DOHH2 (cell line): ENCODE results near the gene HACD2.
"Not testable (repeated sequence)": the region's sequence is repeated elsewhere in the genome, so short reads cannot be mapped to it uniquely, and the experiment has no call there.

Source experiments
- H3F3A ChIP-seq: fragments of 200-600 bp; sonication (generic), shearing (Covaris generic); 2 replicates; pipeline ENCODE4 v1.6.0; 2016; ENCODE audit warnings: antibody characterized with exemption, mild to moderate bottlenecking; ENCODE audit not compliant: control insufficient read depth, insufficient read depth
- H3K27ac ChIP-seq: fragments of 200-600 bp; sonication (generic); 2 replicates; pipeline ENCODE4 v1.5.1; 2014; ENCODE audit warnings: low read depth, mild to moderate bottlenecking, low read length, moderate library complexity
- H3K27me3 ChIP-seq: fragments of 200-600 bp; sonication (generic); 2 replicates; pipeline ENCODE4 v1.6.1; 2014; ENCODE audit warnings: mild to moderate bottlenecking, low read length, mixed read lengths; ENCODE audit not compliant: control insufficient read depth
- H3K36me3 ChIP-seq: fragments of 200-600 bp; sonication (generic); 2 replicates; pipeline ENCODE4 v1.6.1; 2014; ENCODE audit warnings: mild to moderate bottlenecking, low read length, moderate library complexity, mixed read lengths; ENCODE audit not compliant: control insufficient read depth
- H3K4me1 ChIP-seq: fragments of 200-600 bp; sonication (generic); 2 replicates; pipeline ENCODE4 v1.6.1; 2014; ENCODE audit warnings: mild to moderate bottlenecking, low read length, mixed read lengths; ENCODE audit not compliant: control insufficient read depth
- H3K4me2 ChIP-seq: fragments of 200-600 bp; sonication (generic); 2 replicates; pipeline ENCODE4 v1.6.0; 2014; ENCODE audit warnings: mild to moderate bottlenecking, low read length, moderate library complexity
- H3K4me3 ChIP-seq: fragments of 200-600 bp; sonication (generic); 2 replicates; pipeline ENCODE4 v1.5.1; 2014; ENCODE audit warnings: mild to moderate bottlenecking, low read length, mixed read lengths
- H3K79me2 ChIP-seq: fragments of 200-600 bp; sonication (generic); 2 replicates; pipeline ENCODE4 v1.6.1; 2014; ENCODE audit warnings: mild to moderate bottlenecking, low read length, mixed read lengths; ENCODE audit not compliant: control insufficient read depth
- H3K9me2 ChIP-seq: fragments of 200-600 bp; sonication (generic); replicated peaks from 2 replicates; pipeline ENCODE4 v1.6.1; 2014; ENCODE audit warnings: mild to moderate bottlenecking, low read length, mixed read lengths; ENCODE audit not compliant: control insufficient read depth
- H3K9me3 ChIP-seq: fragments of 200-600 bp; sonication (generic); 2 replicates; pipeline ENCODE4 v1.6.1; 2014; ENCODE audit warnings: antibody characterized with exemption, low read length, mixed read lengths; ENCODE audit not compliant: control insufficient read depth, insufficient read depth
- H4K20me1 ChIP-seq: fragments of 200-600 bp; sonication (generic); 2 replicates; pipeline ENCODE4 v1.6.0; 2014; ENCODE audit warnings: low read depth, mild to moderate bottlenecking, antibody characterized with exemption, low read length, moderate library complexity; ENCODE audit not compliant: control insufficient read depth, insufficient read depth
- CTCF ChIP-seq: fragments of 200-600 bp; sonication (generic); IDR thresholded peaks from one replicate; pipeline ENCODE4 v1.5.1; 2014; ENCODE audit warnings: antibody characterized with exemption, mild to moderate bottlenecking, low read depth, low read length; ENCODE audit not compliant: poor library complexity, severe bottlenecking
- EZH2phosphoT487 ChIP-seq: fragments of 200-600 bp; sonication (generic); IDR thresholded peaks from 2 replicates; pipeline ENCODE4 v1.6.1; 2017; ENCODE audit warnings: borderline replicate concordance, mild to moderate bottlenecking, antibody characterized with exemption, low read length, moderate library complexity, mixed read lengths

HACD2 gene

GRCh38 chr3:123618076-123618708, 33.3 kb upstream of the HACD2 start:
- H3F3A ChIP-seq, result no peaks in the 10 kb centered on the region
- H4K20me1 ChIP-seq, result no peaks in the 10 kb centered on the region
- H3K4me3 ChIP-seq, result no peak overlapping the region
- H3K79me2 ChIP-seq, result no peaks in the 10 kb centered on the region
- H3K9me2 ChIP-seq, result no peaks in the 10 kb centered on the region
- H3K27ac ChIP-seq, result no peak overlapping the region
- H3K27me3 ChIP-seq, result no peaks in the 10 kb centered on the region
- H3K4me1 ChIP-seq, result peaks cover 14% of the 10 kb centered on the region
- H3K9me3 ChIP-seq, result no peaks in the 10 kb centered on the region
- peaks cover 3% of the 10 kb centered on the region; the same call in 1 of the 2 replicates for H3K36me3 ChIP-seq
- TF ChIP-seq EZH2phosphoT487 (no peak), CTCF (no peak)
- no peak overlapping the region for H3K4me2 ChIP-seq

GRCh38 chr3:123616593-123616992, 31.7 kb upstream of the HACD2 start:
- H3K36me3 ChIP-seq, result peaks cover 15% of the 10 kb centered on the region
- no peak overlapping the region for H3K27ac ChIP-seq
- H3K9me3 ChIP-seq, result no peaks in the 10 kb centered on the region
- H3K4me3 ChIP-seq, result no peak overlapping the region
- no peaks in the 10 kb centered on the region for H3K79me2 ChIP-seq
- no peak for TF ChIP-seq CTCF
- no peak overlapping the region for H3K4me2 ChIP-seq
- no peaks in the 10 kb centered on the region for H3K27me3 ChIP-seq
- H3K4me1 ChIP-seq, result peaks cover 14% of the 10 kb centered on the region
- H3K9me2 ChIP-seq, result no peaks in the 10 kb centered on the region
- H3F3A ChIP-seq, result no peaks in the 10 kb centered on the region
- no peaks in the 10 kb centered on the region for H4K20me1 ChIP-seq

DNA sequence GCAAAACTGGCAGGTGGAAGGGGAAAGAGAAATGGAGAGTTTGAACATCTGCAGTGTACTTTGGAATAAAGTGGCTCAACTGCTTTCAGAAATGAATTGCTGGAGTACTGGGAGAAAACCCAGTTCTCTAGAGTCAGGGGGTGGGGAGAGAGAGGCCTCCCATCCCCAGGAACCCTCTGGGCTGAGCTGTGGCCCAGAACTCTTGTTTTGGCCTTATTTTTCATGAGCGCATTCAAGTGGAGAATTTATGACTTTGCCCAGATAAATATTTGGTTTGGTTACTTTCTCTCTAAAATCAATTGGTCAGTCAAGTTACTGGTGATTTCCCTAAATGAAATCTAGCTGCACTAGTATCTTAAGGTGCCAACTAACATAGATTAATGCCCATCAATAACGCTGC, 28.7 kb upstream of the HACD2 start:
- Histone ChIP-seq H3K79me2 (no peaks in the 10 kb centered on the region; the same call in 1 of the 2 replicates), H3K4me2 (no peak overlapping the region), H3K27ac (no peak overlapping the region), H3F3A (no peaks in the 10 kb centered on the region), H3K9me3 (no peaks in the 10 kb centered on the region), H4K20me1 (no peaks in the 10 kb centered on the region), H3K4me3 (no peak overlapping the region), H3K4me1 (peaks cover 16% of the 10 kb centered on the region), H3K9me2 (no peaks in the 10 kb centered on the region), H3K27me3 (no peaks in the 10 kb centered on the region), H3K36me3 (peaks cover 20% of the 10 kb centered on the region)
- no peak for TF ChIP-seq EZH2phosphoT487
- no peak for TF ChIP-seq CTCF

DNA sequence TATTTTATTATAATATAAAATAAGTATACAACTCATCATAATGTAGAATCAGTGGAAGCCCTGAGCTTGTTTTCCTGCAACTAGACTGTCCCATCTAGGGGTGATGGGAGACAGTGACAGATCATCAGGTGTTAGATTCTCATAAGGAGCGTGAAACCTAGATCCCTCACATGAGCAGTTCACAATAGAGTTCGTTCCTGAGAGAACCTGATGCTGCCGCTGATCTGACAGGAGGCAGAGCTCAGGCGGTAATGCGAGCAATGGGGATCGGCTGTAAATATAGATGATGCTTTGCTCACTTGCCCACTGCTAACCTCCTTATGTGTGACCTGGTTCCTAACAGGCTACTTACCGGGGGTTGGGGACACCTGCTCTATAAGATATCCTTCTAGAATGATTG, 26.8 kb upstream of the HACD2 start:
- not testable (repeated sequence) for H3K4me2 ChIP-seq, H3K9me3 ChIP-seq, H3K79me2 ChIP-seq, H3K27ac ChIP-seq, H3K27me3 ChIP-seq, H3K9me2 ChIP-seq, H3K4me1 ChIP-seq, H3F3A ChIP-seq, H3K4me3 ChIP-seq, H4K20me1 ChIP-seq
- peaks cover 25% of the 10 kb centered on the region for H3K36me3 ChIP-seq
